ENCODE data around the gene KIAA1191. TPM values are rescaled to one million over a fixed set of nuclear protein-coding genes. Genes with fewer than 3 reads are reported as not detected.
A peak's percentile ranks its signal among the peaks of the same experiment; 100 is the strongest.

The KIAA1191 gene
- total and polyA plus RNA-seq, 9 of the 15 experiments (the other 6 are each of a cell fraction or from before 2014, with no cell fraction given): 31.0 to 80.2 (median 45.7) TPM

- TF ChIP-seq CREB1 (IDR thresholded peaks at IDR 0.05) (0 out of 2 replicates have a peak, but pooled peaks have one; percentile 32), CREB1 (CRISPR knock-in tag; IDR thresholded peaks at IDR 0.05) (no peak), ZNF592 (IDR thresholded peaks at IDR 0.05) (peak; percentile 75), NBN (IDR thresholded peaks at IDR 0.05; ENCODE audit: low read depth) (peak; percentile 66; the same call in 1 of the 2 replicates), EP400 (IDR thresholded peaks at IDR 0.05) (peak; percentile 65), ZEB2 (IDR thresholded peaks at IDR 0.05) (0 out of 2 replicates have a peak, but pooled peaks have one; percentile 43), EHMT2 (IDR thresholded peaks at IDR 0.05) (0 out of 2 replicates have a peak, but pooled peaks have one; percentile 28), ZNF212 (CRISPR knock-in tag; IDR thresholded peaks at IDR 0.05) (no peak), GATA2 (CRISPR knock-in tag; IDR thresholded peaks at IDR 0.05) (peak; percentile 59; the same call in 1 of the 2 replicates), RCOR1 (IDR thresholded peaks at IDR 0.05; ENCODE audit: borderline replicate concordance in 1 of 2, low read depth in 2 of 2, low read length in 2 of 2) (peak in 1 of 2 experiments; percentile 46; a peak in 2 of 4 replicates), MAFF (IDR thresholded peaks at IDR 0.05; ENCODE audit: low read length) (peak; percentile 97)
- TF ChIP-seq, protein P1, sequence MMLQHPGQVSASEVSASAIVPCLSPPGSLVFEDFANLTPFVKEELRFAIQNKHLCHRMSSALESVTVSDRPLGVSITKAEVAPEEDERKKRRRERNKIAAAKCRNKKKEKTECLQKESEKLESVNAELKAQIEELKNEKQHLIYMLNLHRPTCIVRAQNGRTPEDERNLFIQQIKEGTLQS (IDR thresholded peaks at IDR 0.05): peak; percentile 57; the same call in 1 of the 2 replicates
- TF ChIP-seq, protein P1 (CRISPR knock-in tag; conservative IDR thresholded peaks at IDR 0.05): no peak
These were observed 34.8 kb upstream of the KIAA1191 start (continued) for GRCh38 chr5:176396330-176396729.
